Measurements from ENCODE around the gene KRT78. TPM values are rescaled to one million over a fixed set of nuclear protein-coding genes. Genes with fewer than 3 reads are reported as not detected.

The KRT78 gene
- total and polyA plus RNA-seq, 9 of the 15 experiments (the other 6 are each of a cell fraction or from before 2014, with no cell fraction given), result not detected

- Histone ChIP-seq H3K4me2 (ENCODE audit: insufficient read depth, low read length) (no peak overlapping the region), H3K4me3 (no peak overlapping the region), H4K20me1 (replicated peaks; ENCODE audit: control insufficient read depth, insufficient read depth, low read length) (peaks cover 6% of the 10 kb centered on the region; the same call in 1 of the 2 replicates), H3K4me1 (replicated peaks in 1 of 2; ENCODE audit: control insufficient read depth in 2 of 2, insufficient read depth in 2 of 2, low read length in 2 of 2) (peaks cover 8 to 10% of the 10 kb centered on the region in 2 experiments), H3K27ac (ENCODE audit: extremely low read depth, low read depth, low read length) (no peak overlapping the region), H3K9me3 (replicated peaks; ENCODE audit: control insufficient read depth, insufficient read depth, low read depth, low read length) (no peaks in the 10 kb centered on the region), H3K9me1 (ENCODE audit: control insufficient read depth, insufficient read depth, low read length) (no peaks in the 10 kb centered on the region), H3K79me2 (ENCODE audit: control insufficient read depth, insufficient read depth, low read length) (no peaks in the 10 kb centered on the region), H2AFZ (ENCODE audit: low read depth, low read length) (peak overlapping the region; percentile 28; the same call in 1 of the 2 replicates), H3K36me3 (ENCODE audit: control insufficient read depth, insufficient read depth, low read length) (peaks cover 10% of the 10 kb centered on the region; the same call in 1 of the 3 replicates), H3K9ac (ENCODE audit: insufficient read depth in 1 of 2, low read depth in 2 of 2, low read length in 2 of 2) (no peak overlapping the region), H3K27me3 (ENCODE audit: control insufficient read depth in 2 of 2, insufficient read depth in 2 of 2, low read length in 2 of 2) (no peaks in the 10 kb centered on the region)
- ATAC-seq, result no peak
- intact Hi-C loops (cut with micrococcal nuclease), result no loop called here
- 53% methylated on average over 7 of the region's 7 CpGs for WGBS (ENCODE audit: insufficient coverage, low coverage, missing lambda C conversion rate)
- no peak for DNase-seq (ENCODE audit: extremely low read depth in 1 of 4, low spot score in 3 of 4)
- CTCF ChIA-PET (ENCODE audit: low intra/inter-chr PET ratio), result no interaction called here
- in situ Hi-C loops (cut with MboI), result no loop called here
- no TSS peak for BruUV-seq (replicated peaks)
- TF ChIP-seq CREB5 (CRISPR knock-in tag; IDR thresholded peaks at IDR 0.05) (no peak), MEF2A (IDR thresholded peaks at IDR 0.05; ENCODE audit: control insufficient read depth, low read depth, low read length) (no peak), IRF2 (CRISPR knock-in tag; IDR thresholded peaks at IDR 0.05) (no peak)
- POLR2A ChIA-PET, result interaction anchor here (0.7 kb wide), 1 partner anchor 457 kb away, joined by 3 read pairs; no protein-coding TSS in a partner anchor
- FAIRE-seq, result no peak
Measured at GRCh38 chr12:52892207-52892852, 43.5 kb upstream of the KRT78 start.

GRCh38 chr12:52891044-52891443, 42.2 kb upstream of the KRT78 start:
- Histone ChIP-seq H3K4me1 (replicated peaks in 1 of 2; ENCODE audit: control insufficient read depth in 2 of 2, insufficient read depth in 2 of 2, low read length in 2 of 2) (peaks cover 8 to 9% of the 10 kb centered on the region in 2 experiments), H3K36me3 (ENCODE audit: control insufficient read depth, insufficient read depth, low read length) (no peaks in the 10 kb centered on the region), H3K27ac (ENCODE audit: extremely low read depth, low read depth, low read length) (no peak overlapping the region), H3K9me3 (replicated peaks; ENCODE audit: control insufficient read depth, insufficient read depth, low read depth, low read length) (no peaks in the 10 kb centered on the region), H4K20me1 (replicated peaks; ENCODE audit: control insufficient read depth, insufficient read depth, low read length) (no peaks in the 10 kb centered on the region), H3K4me2 (ENCODE audit: insufficient read depth, low read length) (no peak overlapping the region), H3K9me1 (ENCODE audit: control insufficient read depth, insufficient read depth, low read length) (no peaks in the 10 kb centered on the region), H3K9ac (ENCODE audit: insufficient read depth in 1 of 2, low read depth in 2 of 2, low read length in 2 of 2) (no peak overlapping the region), H3K4me3 (no peak overlapping the region), H3K27me3 (ENCODE audit: control insufficient read depth in 2 of 2, insufficient read depth in 2 of 2, low read length in 2 of 2) (no peaks in the 10 kb centered on the region), H3K79me2 (ENCODE audit: control insufficient read depth, insufficient read depth, low read length) (no peaks in the 10 kb centered on the region), H2AFZ (ENCODE audit: low read depth, low read length) (no peak overlapping the region)
- BruUV-seq (replicated peaks), result no TSS peak
- in situ Hi-C loops (cut with MboI), result no loop called here
- no peak for DNase-seq (ENCODE audit: extremely low read depth in 1 of 4, low spot score in 3 of 4)
- FAIRE-seq, result no peak
- WGBS (ENCODE audit: insufficient coverage, low coverage, missing lambda C conversion rate), result 44% methylated on average over 2 of the region's 2 CpGs
- TF ChIP-seq HSF4 (CRISPR knock-in tag; IDR thresholded peaks at IDR 0.05; ENCODE audit: borderline replicate concordance), result no peak
- ChIA-PET CTCF (ENCODE audit: low intra/inter-chr PET ratio) (no interaction called here), POLR2A (no interaction called here)
- no peak for ATAC-seq
- intact Hi-C loops (cut with micrococcal nuclease), result no loop called here

All from K562 (cell line).